Measurements from ENCODE around the gene CHST8. TPM values are rescaled to one million over a fixed set of nuclear protein-coding genes. Genes with fewer than 3 reads are reported as not detected.

The CHST8 gene
- not detected for total RNA-seq

- POLR2A ChIA-PET: no interaction called here
- DNase-seq: peak; percentile 15
- intact Hi-C loops (cut with DNase I, micrococcal nuclease): no loop called here
- no peaks in the 10 kb centered on the region for H3K36me3 Mint-ChIP-seq (ENCODE audit: low read depth)
- CTCF ChIA-PET: no interaction called here
- H3K9me3 Mint-ChIP-seq (ENCODE audit: low read depth): no peaks in the 10 kb centered on the region
- no peaks in the 10 kb centered on the region for H3K4me1 Mint-ChIP-seq
- H3K27me3 Mint-ChIP-seq: peaks cover 39% of the 10 kb centered on the region
- H3K27ac Mint-ChIP-seq: no peak within 1 kb of the TSS
- no peak within 1 kb of the TSS for H3K4me3 Mint-ChIP-seq
- ATAC-seq: no peak
Measured at GRCh38 chr19:33621811-33622504, at the start of gene CHST8. Gene CHST8, plus strand, starts transcription at chr19:33621953. Its CDS starts 67,309 bp downstream, at chr19:33689262.

- Mint-ChIP-seq H3K4me1 (no peaks in the 10 kb centered on the region), H3K27ac (no peak overlapping the region), H3K36me3 (ENCODE audit: low read depth) (no peaks in the 10 kb centered on the region), H3K4me3 (no peak overlapping the region), H3K9me3 (ENCODE audit: low read depth) (peaks cover 11% of the 10 kb centered on the region), H3K27me3 (peaks cover 11% of the 10 kb centered on the region)
- intact Hi-C loops (cut with DNase I, micrococcal nuclease): no loop called here
- ATAC-seq: no peak
- ChIA-PET POLR2A (no interaction called here), CTCF (no interaction called here)
- no peak for DNase-seq
Measured at GRCh38 chr19:33572929-33573328, 48.8 kb upstream of the CHST8 start.

- Mint-ChIP-seq H3K36me3 (ENCODE audit: low read depth) (no peaks in the 10 kb centered on the region), H3K4me3 (no peak overlapping the region), H3K27me3 (peaks cover 5% of the 10 kb centered on the region), H3K9me3 (ENCODE audit: low read depth) (peaks cover 11% of the 10 kb centered on the region), H3K27ac (no peak overlapping the region), H3K4me1 (no peaks in the 10 kb centered on the region)
- intact Hi-C loops (cut with DNase I, micrococcal nuclease): no loop called here
- POLR2A ChIA-PET: no interaction called here
- DNase-seq (no peak), ATAC-seq (no peak)
- CTCF ChIA-PET: no interaction called here
Measured at GRCh38 chr19:33574824-33575223, 46.9 kb upstream of the CHST8 start.

- H3K36me3 Mint-ChIP-seq (ENCODE audit: low read depth): no peaks in the 10 kb centered on the region
- no peaks in the 10 kb centered on the region for H3K4me1 Mint-ChIP-seq
- intact Hi-C loops (cut with DNase I, micrococcal nuclease): no loop called here
- peaks cover 2% of the 10 kb centered on the region for H3K27me3 Mint-ChIP-seq
- POLR2A ChIA-PET: no interaction called here
- no peak for DNase-seq
- H3K9me3 Mint-ChIP-seq (ENCODE audit: low read depth): peaks cover 10% of the 10 kb centered on the region
- no peak overlapping the region for H3K4me3 Mint-ChIP-seq
- CTCF ChIA-PET: no interaction called here
- no peak for ATAC-seq
- H3K27ac Mint-ChIP-seq: no peak overlapping the region
Measured at GRCh38 chr19:33578697-33579096, 43.1 kb upstream of the CHST8 start.

GRCh38 chr19:33580026-33580644, 41.6 kb upstream of the CHST8 start:
- CTCF ChIA-PET: no interaction called here
- DNase-seq (no peak), ATAC-seq (no peak)
- no peak overlapping the region for H3K4me3 Mint-ChIP-seq
- H3K27me3 Mint-ChIP-seq: peaks cover 2% of the 10 kb centered on the region
- H3K4me1 Mint-ChIP-seq: no peaks in the 10 kb centered on the region
- no peak overlapping the region for H3K27ac Mint-ChIP-seq
- intact Hi-C loops (cut with DNase I, micrococcal nuclease): no loop called here
- H3K36me3 Mint-ChIP-seq (ENCODE audit: low read depth): no peaks in the 10 kb centered on the region
- POLR2A ChIA-PET: no interaction called here
- no peaks in the 10 kb centered on the region for H3K9me3 Mint-ChIP-seq (ENCODE audit: low read depth)

GRCh38 chr19:33580645-33581037, 41.1 kb upstream of the CHST8 start:
- ATAC-seq: no peak
- DNase-seq: no peak
- Mint-ChIP-seq H3K4me1 (no peaks in the 10 kb centered on the region), H3K27me3 (peaks cover 2% of the 10 kb centered on the region), H3K4me3 (no peak overlapping the region), H3K9me3 (ENCODE audit: low read depth) (no peaks in the 10 kb centered on the region), H3K36me3 (ENCODE audit: low read depth) (no peaks in the 10 kb centered on the region), H3K27ac (no peak overlapping the region)
- ChIA-PET POLR2A (no interaction called here), CTCF (no interaction called here)
- intact Hi-C loops (cut with DNase I, micrococcal nuclease): no loop called here

- CTCF ChIA-PET: no interaction called here
Measured at GRCh38 chr19:33582914-33583313, 38.8 kb upstream of the CHST8 start.

GRCh38 chr19:33587150-33587549, 34.6 kb upstream of the CHST8 start:
- POLR2A ChIA-PET: no interaction called here
- Mint-ChIP-seq H3K27ac (no peak overlapping the region), H3K36me3 (ENCODE audit: low read depth) (no peaks in the 10 kb centered on the region)

More at GRCh38 chr19:33582914-33583313, 38.8 kb upstream of the CHST8 start:
- H3K4me1 Mint-ChIP-seq: no peaks in the 10 kb centered on the region
- peaks cover 4% of the 10 kb centered on the region for H3K9me3 Mint-ChIP-seq (ENCODE audit: low read depth)
- POLR2A ChIA-PET: no interaction called here
- DNase-seq (no peak), ATAC-seq (no peak)
- no peak overlapping the region for H3K27ac Mint-ChIP-seq
- no peak overlapping the region for H3K4me3 Mint-ChIP-seq
- H3K27me3 Mint-ChIP-seq: no peaks in the 10 kb centered on the region
- intact Hi-C loops (cut with DNase I, micrococcal nuclease): no loop called here
- H3K36me3 Mint-ChIP-seq (ENCODE audit: low read depth): no peaks in the 10 kb centered on the region

GRCh38 chr19:33590224-33590623, 31.5 kb upstream of the CHST8 start:
- ATAC-seq (no peak), DNase-seq (no peak)
- Mint-ChIP-seq H3K27me3 (peaks cover 10% of the 10 kb centered on the region), H3K4me1 (no peaks in the 10 kb centered on the region), H3K27ac (no peak overlapping the region), H3K36me3 (ENCODE audit: low read depth) (no peaks in the 10 kb centered on the region), H3K9me3 (ENCODE audit: low read depth) (peaks cover 11% of the 10 kb centered on the region), H3K4me3 (no peak overlapping the region)
- ChIA-PET CTCF (no interaction called here), POLR2A (no interaction called here)
- intact Hi-C loops (cut with DNase I, micrococcal nuclease): no loop called here

More at GRCh38 chr19:33587150-33587549, 34.6 kb upstream of the CHST8 start:
- CTCF ChIA-PET: no interaction called here
- ATAC-seq: no peak
- intact Hi-C loops (cut with DNase I, micrococcal nuclease): no loop called here
- DNase-seq: no peak
- no peaks in the 10 kb centered on the region for H3K27me3 Mint-ChIP-seq
- no peaks in the 10 kb centered on the region for H3K4me1 Mint-ChIP-seq
- H3K4me3 Mint-ChIP-seq: no peak overlapping the region
- peaks cover 11% of the 10 kb centered on the region for H3K9me3 Mint-ChIP-seq (ENCODE audit: low read depth)

- intact Hi-C loops (cut with DNase I, micrococcal nuclease): no loop called here
- Mint-ChIP-seq H3K4me1 (no peaks in the 10 kb centered on the region), H3K36me3 (ENCODE audit: low read depth) (no peaks in the 10 kb centered on the region), H3K27ac (no peak overlapping the region), H3K9me3 (ENCODE audit: low read depth) (peaks cover 2% of the 10 kb centered on the region), H3K27me3 (peaks cover 14% of the 10 kb centered on the region), H3K4me3 (no peak overlapping the region)
- no peak for DNase-seq
- no peak for ATAC-seq
- ChIA-PET CTCF (no interaction called here), POLR2A (no interaction called here)
Measured at GRCh38 chr19:33595783-33596182, 26.0 kb upstream of the CHST8 start.

- no peak for DNase-seq
- Mint-ChIP-seq H3K36me3 (ENCODE audit: low read depth) (no peaks in the 10 kb centered on the region), H3K27me3 (peaks cover 10% of the 10 kb centered on the region), H3K4me1 (no peaks in the 10 kb centered on the region), H3K4me3 (no peak overlapping the region), H3K9me3 (ENCODE audit: low read depth) (peaks cover 8% of the 10 kb centered on the region), H3K27ac (no peak overlapping the region)
- ChIA-PET CTCF (no interaction called here), POLR2A (no interaction called here)
- no peak for ATAC-seq
- intact Hi-C loops (cut with DNase I, micrococcal nuclease): no loop called here
Measured at GRCh38 chr19:33601583-33601982, 20.2 kb upstream of the CHST8 start.

GRCh38 chr19:33602576-33603204, 19.1 kb upstream of the CHST8 start:
- POLR2A ChIA-PET: no interaction called here
- CTCF ChIA-PET: no interaction called here
- Mint-ChIP-seq H3K9me3 (ENCODE audit: low read depth) (peaks cover 7% of the 10 kb centered on the region), H3K4me3 (no peak overlapping the region), H3K27ac (no peak overlapping the region), H3K4me1 (no peaks in the 10 kb centered on the region), H3K27me3 (peaks cover 10% of the 10 kb centered on the region), H3K36me3 (ENCODE audit: low read depth) (no peaks in the 10 kb centered on the region)
- intact Hi-C loops (cut with DNase I, micrococcal nuclease): no loop called here
- ATAC-seq (no peak), DNase-seq (no peak)

Measured in activated CD4-positive, alpha-beta T cell treated with anti-CD3 and anti-CD28 coated beads for 36 hours (primary cell).